PFSK-1 (cell line): ENCODE results near the gene KRT13.

Source experiments
- POLR2AphosphoS5 ChIP-seq: IDR thresholded peaks from 2 replicates; pipeline ENCODE4 v1.6.1; 2012; ENCODE audit warnings: low read depth, mild to moderate bottlenecking, control low read depth, low read length, moderate library complexity
- REST ChIP-seq, 2 experiments: IDR thresholded peaks; 2 replicates each; pipeline versions ENCODE4 v1.6.1 to v1.8.0; 2011 to 2012; ENCODE audit warnings: low read depth in 2 of 2, low read length in 2 of 2, control low read depth in 1 of 2, inconsistent platforms in 1 of 2, mild to moderate bottlenecking in 1 of 2, moderate library complexity in 1 of 2; ENCODE audit not compliant: insufficient read depth in 1 of 2
- TAF1 ChIP-seq: IDR thresholded peaks from 2 replicates; pipeline ENCODE4 v1.6.1; 2012; ENCODE audit warnings: low read length, control low read depth, borderline replicate concordance; ENCODE audit not compliant: insufficient read depth

GRCh38 chr17:41513168-41513547 lies 7.7 kb upstream of the KRT13 start:
- TF ChIP-seq POLR2AphosphoS5 (no peak), REST (IDR thresholded peaks at IDR 0.05; ENCODE audit: insufficient read depth in 1 of 2, low read depth in 2 of 2, low read length in 2 of 2) (no peak), TAF1 (no peak)
